ENCODE measurements around the gene PRKG2.

DNA sequence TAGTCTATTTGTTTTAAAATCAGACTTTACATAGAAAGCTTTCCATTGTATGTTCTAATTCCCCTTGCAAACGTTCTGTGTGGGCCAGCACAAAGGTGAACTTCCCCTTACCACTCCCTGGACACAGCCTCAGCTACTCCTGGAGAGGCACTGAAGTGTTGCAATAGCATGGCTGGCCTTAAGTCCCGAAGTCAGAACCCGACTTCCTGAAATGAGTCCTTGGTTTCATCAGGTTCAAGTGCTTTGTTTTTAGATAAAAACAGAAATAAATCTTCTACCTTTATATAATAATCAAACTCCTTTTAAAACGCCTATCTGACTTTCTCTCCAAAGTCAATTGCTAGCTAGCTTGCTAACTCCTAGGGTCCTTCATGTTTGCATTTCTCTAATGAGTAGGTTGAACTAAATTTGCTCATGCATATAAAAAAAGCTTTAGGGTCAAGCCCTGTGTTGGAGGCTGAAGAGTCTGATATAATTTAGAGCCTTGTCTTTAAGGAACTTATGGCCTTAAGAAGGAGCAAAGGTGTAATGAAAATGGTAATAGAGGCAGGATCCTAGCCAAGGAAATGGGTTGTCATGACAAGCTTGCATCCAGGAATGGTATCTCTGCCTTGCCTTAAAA, 175.6 kb downstream of the PRKG2 start:
- TF ChIP-seq EZH2 (IDR thresholded peaks at IDR 0.05; ENCODE audit: borderline replicate concordance, insufficient read depth, low read length, poor library complexity, severe bottlenecking) = no peak
- TF ChIP-seq, protein P1, sequence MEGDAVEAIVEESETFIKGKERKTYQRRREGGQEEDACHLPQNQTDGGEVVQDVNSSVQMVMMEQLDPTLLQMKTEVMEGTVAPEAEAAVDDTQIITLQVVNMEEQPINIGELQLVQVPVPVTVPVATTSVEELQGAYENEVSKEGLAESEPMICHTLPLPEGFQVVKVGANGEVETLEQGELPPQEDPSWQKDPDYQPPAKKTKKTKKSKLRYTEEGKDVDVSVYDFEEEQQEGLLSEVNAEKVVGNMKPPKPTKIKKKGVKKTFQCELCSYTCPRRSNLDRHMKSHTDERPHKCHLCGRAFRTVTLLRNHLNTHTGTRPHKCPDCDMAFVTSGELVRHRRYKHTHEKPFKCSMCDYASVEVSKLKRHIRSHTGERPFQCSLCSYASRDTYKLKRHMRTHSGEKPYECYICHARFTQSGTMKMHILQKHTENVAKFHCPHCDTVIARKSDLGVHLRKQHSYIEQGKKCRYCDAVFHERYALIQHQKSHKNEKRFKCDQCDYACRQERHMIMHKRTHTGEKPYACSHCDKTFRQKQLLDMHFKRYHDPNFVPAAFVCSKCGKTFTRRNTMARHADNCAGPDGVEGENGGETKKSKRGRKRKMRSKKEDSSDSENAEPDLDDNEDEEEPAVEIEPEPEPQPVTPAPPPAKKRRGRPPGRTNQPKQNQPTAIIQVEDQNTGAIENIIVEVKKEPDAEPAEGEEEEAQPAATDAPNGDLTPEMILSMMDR (IDR thresholded peaks at IDR 0.05; ENCODE audit: poor library complexity, severe bottlenecking) = no peak
- no peak for TF ChIP-seq POLR2AphosphoS5 (IDR thresholded peaks at IDR 0.05)
- no peak for TF ChIP-seq SMC3 (conservative IDR thresholded peaks at IDR 0.05; ENCODE audit: poor library complexity)
- TF ChIP-seq TAF1 (IDR thresholded peaks at IDR 0.05; ENCODE audit: low read depth) = no peak
- no peak for TF ChIP-seq RAD21 (conservative IDR thresholded peaks at IDR 0.05)
- no peak for TF ChIP-seq EP300 (conservative IDR thresholded peaks at IDR 0.05; ENCODE audit: poor library complexity, severe bottlenecking)
- TF ChIP-seq MXI1 (conservative IDR thresholded peaks at IDR 0.05; ENCODE audit: poor library complexity, severe bottlenecking) = no peak
- TF ChIP-seq, protein P2, sequence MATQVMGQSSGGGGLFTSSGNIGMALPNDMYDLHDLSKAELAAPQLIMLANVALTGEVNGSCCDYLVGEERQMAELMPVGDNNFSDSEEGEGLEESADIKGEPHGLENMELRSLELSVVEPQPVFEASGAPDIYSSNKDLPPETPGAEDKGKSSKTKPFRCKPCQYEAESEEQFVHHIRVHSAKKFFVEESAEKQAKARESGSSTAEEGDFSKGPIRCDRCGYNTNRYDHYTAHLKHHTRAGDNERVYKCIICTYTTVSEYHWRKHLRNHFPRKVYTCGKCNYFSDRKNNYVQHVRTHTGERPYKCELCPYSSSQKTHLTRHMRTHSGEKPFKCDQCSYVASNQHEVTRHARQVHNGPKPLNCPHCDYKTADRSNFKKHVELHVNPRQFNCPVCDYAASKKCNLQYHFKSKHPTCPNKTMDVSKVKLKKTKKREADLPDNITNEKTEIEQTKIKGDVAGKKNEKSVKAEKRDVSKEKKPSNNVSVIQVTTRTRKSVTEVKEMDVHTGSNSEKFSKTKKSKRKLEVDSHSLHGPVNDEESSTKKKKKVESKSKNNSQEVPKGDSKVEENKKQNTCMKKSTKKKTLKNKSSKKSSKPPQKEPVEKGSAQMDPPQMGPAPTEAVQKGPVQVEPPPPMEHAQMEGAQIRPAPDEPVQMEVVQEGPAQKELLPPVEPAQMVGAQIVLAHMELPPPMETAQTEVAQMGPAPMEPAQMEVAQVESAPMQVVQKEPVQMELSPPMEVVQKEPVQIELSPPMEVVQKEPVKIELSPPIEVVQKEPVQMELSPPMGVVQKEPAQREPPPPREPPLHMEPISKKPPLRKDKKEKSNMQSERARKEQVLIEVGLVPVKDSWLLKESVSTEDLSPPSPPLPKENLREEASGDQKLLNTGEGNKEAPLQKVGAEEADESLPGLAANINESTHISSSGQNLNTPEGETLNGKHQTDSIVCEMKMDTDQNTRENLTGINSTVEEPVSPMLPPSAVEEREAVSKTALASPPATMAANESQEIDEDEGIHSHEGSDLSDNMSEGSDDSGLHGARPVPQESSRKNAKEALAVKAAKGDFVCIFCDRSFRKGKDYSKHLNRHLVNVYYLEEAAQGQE (IDR thresholded peaks at IDR 0.05; ENCODE audit: borderline replicate concordance) = no peak

Data from neural cell (in vitro differentiated cells).